ENCODE measurements around the gene APBB2. TPM values are rescaled to one million over a fixed set of nuclear protein-coding genes. Genes with fewer than 3 reads are reported as not detected.
A peak's percentile ranks its signal among the peaks of the same experiment; 100 is the strongest.

APBB2 gene
- total and polyA plus RNA-seq, 10 of the 15 experiments (the other 5 are each of a cell fraction or from before 2014, with no cell fraction given): 2.7 to 24.6 (median 19.0) TPM

DNA sequence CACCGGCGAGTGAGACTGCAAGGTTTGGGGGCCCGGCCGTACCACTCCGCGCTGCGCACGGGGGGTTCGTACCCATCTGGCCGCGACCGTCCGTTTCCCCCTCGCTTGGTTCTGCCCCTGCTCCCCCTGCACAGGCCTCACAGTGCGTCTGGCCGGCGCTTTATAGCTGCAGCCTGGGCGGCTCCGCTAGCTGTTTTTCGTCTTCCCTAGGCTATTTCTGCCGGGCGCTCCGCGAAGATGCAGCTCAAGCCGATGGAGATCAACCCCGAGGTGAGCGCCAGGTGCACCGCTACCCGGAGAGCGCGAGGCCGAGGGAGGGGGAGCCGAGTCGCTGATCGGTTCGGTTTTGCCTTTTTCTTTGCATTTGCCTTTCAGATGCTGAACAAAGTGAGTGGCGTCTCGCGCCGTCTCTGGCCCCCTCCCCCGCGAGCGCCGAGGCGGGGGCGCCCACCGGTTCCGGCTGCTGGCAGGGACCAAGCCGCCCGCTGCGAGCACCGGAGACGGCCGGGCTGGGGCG, 42.5 kb upstream of the APBB2 start, which contains the start of gene UCHL1 (continued):
- TF ChIP-seq GATAD2B (conservative IDR thresholded peaks at IDR 0.05; ENCODE audit: low read depth): no peak
- TF ChIP-seq SIN3A (IDR thresholded peaks at IDR 0.05; ENCODE audit: low read depth, low read length): no peak
- TF ChIP-seq PAX5 (IDR thresholded peaks at IDR 0.05; ENCODE audit: borderline replicate concordance, low read depth, low read length): no peak
- 0 out of 2 replicates have a peak, but pooled peaks have one; percentile 6 for TF ChIP-seq TCF3 (IDR thresholded peaks at IDR 0.05; ENCODE audit: borderline replicate concordance, insufficient read depth, low read depth, low read length)
- no peak for TF ChIP-seq RFX5 (IDR thresholded peaks at IDR 0.05; ENCODE audit: low read depth, low read length)
- no peak for TF ChIP-seq TCF7 (IDR thresholded peaks at IDR 0.05; ENCODE audit: borderline replicate concordance)
- TF ChIP-seq RBBP5 (conservative IDR thresholded peaks at IDR 0.05): no peak
- no peak for TF ChIP-seq ZNF217 (IDR thresholded peaks at IDR 0.05)
- no peak for TF ChIP-seq MEF2A (IDR thresholded peaks at IDR 0.05; ENCODE audit: insufficient read depth, low read depth, low read length)
- no peak for TF ChIP-seq CREB1 (IDR thresholded peaks at IDR 0.05; ENCODE audit: low read depth)
- TF ChIP-seq ZNF622 (IDR thresholded peaks at IDR 0.05): no peak
- no peak for TF ChIP-seq HSF1 (IDR thresholded peaks at IDR 0.05; ENCODE audit: low read depth, low read length)

DNA sequence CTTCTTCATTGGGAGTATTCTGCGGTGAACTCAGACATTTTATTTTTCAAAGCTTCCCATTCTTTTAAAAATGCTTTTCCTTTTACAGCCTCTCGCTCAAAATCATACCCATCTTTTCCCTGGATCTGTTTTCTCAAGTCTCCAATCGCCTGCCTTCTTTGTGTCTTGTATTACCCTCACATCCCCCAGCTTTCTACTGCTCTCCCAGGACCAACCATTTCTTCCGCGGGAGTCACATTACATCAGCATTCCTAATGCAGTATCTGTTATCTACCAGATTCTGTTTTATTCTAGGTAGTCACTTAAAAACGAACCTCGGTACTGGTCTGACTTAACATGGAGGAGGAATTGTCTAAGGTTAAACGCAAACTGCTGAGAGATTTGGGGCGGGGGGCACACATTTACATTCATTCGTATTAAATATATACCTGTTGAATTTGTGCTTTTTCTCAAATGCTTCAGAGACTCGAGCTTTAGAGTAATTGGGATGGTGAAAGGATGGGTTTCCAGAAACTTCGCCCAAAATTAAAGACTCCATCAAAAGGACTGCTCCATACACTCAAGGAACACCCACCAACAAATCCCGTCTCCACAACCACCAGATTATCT, 41.9 kb upstream of the APBB2 start:
- ATAC-seq (no peak), FAIRE-seq (no peak), DNase-seq (ENCODE audit: low read depth, low spot score) (no peak)
- H3K9ac ChIP-seq (ENCODE audit: control insufficient read depth, insufficient read depth, low read length): no peak overlapping the region; the same call in 1 of the 2 replicates
- SMC1A ChIA-PET (ENCODE audit: uncharacterized antibody, unreplicated experiment): no interaction called here
- RAD21 ChIA-PET (ENCODE audit: unreplicated experiment): no interaction called here
- intact Hi-C loops (cut with micrococcal nuclease; ENCODE audit: unreplicated experiment): no loop called here
- TF ChIP-seq NRF1 (conservative IDR thresholded peaks at IDR 0.05; ENCODE audit: low read depth, low read length) (no peak), MEF2A (IDR thresholded peaks at IDR 0.05; ENCODE audit: insufficient read depth, low read depth, low read length) (no peak), ZNF24 (IDR thresholded peaks at IDR 0.05) (no peak), ATF7 (IDR thresholded peaks at IDR 0.05; ENCODE audit: low read depth) (no peak), NBN (IDR thresholded peaks at IDR 0.05) (no peak), CREM (IDR thresholded peaks at IDR 0.05; ENCODE audit: low read depth) (no peak), RB1 (IDR thresholded peaks at IDR 0.05; ENCODE audit: borderline replicate concordance) (no peak)
- in situ Hi-C loops (cut with MboI): no loop called here
- POLR2A ChIA-PET: no interaction called here
- peaks cover 3% of the 10 kb centered on the region; the same call in 1 of the 2 replicates for H3K4me1 ChIP-seq (ENCODE audit: control insufficient read depth, insufficient read depth, low read length)
- H3K36me3 ChIP-seq (ENCODE audit: control insufficient read depth in 2 of 2, insufficient read depth in 2 of 2, low read length in 1 of 2): no peaks in the 10 kb centered on the region
- H3K9me3 ChIP-seq (replicated peaks; ENCODE audit: control insufficient read depth, insufficient read depth, low read length): no peaks in the 10 kb centered on the region
- peak overlapping the region; percentile 67; the same call in 1 of the 2 replicates for H3K4me3 ChIP-seq
- H4K20me1 ChIP-seq (ENCODE audit: control insufficient read depth, insufficient read depth): no peaks in the 10 kb centered on the region
- peaks cover 0 to 11% of the 10 kb centered on the region in 2 experiments; a peak in 3 of 4 replicates for H3K27me3 ChIP-seq (replicated peaks in 1 of 2; ENCODE audit: control insufficient read depth in 2 of 2, insufficient read depth in 2 of 2, low read length in 1 of 2)
- no peaks in the 10 kb centered on the region for H3K79me2 ChIP-seq (ENCODE audit: control insufficient read depth, insufficient read depth, low read length)
- H3K4me2 ChIP-seq (ENCODE audit: control insufficient read depth, insufficient read depth): peak overlapping the region; percentile 52; the same call in 1 of the 2 replicates
- H2AFZ ChIP-seq (ENCODE audit: control insufficient read depth, low read depth, low read length): no peak overlapping the region
- CTCF ChIA-PET: interaction anchor here (1.3 kb wide), 1 partner anchor 328 kb away, joined by 3 read pairs; no protein-coding TSS in a partner anchor
- 37% methylated on average over 13 of the region's 13 CpGs for WGBS (ENCODE audit: insufficient coverage, insufficient replicate concordance, low lambda C conversion rate, missing lambda C conversion rate)
- BruUV-seq (replicated peaks): no TSS peak
- no peak overlapping the region for H3K27ac ChIP-seq (ENCODE audit: control insufficient read depth, insufficient read depth)
